HG03342 (cell line): Measurements from ENCODE around the gene LGALS3BP.
"Not testable (repeated sequence)": the region's sequence is repeated elsewhere in the genome, so short reads cannot be mapped to it uniquely, and the experiment has no call there.

Experiments
- ATAC-seq: cut with Tn5 transposase; IDR thresholded peaks from one replicate; pipeline ENCODE4 v1.9.1; 2021; ENCODE audit warnings: mild to moderate bottlenecking, moderate library complexity; ENCODE audit not compliant: unreplicated experiment

The LGALS3BP gene

DNA sequence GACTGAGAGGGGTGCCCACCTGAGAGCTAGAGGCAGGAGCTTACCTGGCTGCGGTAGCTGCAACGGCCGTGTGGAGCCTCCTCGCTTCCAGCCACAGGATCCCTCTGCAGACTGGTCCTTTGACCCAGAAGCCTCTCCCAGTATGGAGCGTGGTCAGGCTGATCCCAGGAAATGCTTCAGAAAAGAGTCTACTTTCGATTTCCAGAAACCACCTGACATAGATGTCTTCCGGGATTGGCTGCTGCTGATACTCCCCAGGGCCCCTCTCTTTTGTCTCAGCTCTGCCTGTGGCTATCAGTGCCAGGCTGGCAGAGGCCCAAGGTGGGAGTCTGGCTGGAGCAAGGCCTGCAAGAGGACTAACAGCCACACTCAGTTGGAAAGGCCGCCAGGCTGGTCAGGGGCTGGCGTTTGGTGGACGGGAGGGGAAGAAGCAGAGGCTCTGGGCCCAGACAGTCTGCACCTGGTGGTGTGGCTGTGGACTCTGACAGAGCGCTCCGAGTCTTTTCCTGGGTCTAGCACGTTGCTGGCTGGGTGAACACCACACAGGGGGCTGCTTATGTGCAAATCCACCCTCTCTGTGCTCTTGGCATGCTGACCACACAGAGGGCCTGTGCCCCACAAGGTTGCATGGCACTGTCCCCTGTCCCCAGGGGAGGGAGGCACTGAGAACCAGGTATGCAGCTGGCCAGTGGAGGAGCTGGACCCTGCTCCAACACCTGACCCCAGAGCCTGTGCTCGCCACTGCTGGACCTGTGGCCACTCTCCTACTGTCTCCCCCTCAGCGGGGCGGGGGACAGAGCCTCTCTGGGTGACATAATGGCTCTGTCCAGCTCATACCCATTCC, at the start of gene LGALS3BP:
LGALS3BP (minus strand) TSS at position 144 of the 844 bp plus-strand sequence. CDS start 2,732 bp downstream, outside the sequence.
- ATAC-seq = no peak

DNA sequence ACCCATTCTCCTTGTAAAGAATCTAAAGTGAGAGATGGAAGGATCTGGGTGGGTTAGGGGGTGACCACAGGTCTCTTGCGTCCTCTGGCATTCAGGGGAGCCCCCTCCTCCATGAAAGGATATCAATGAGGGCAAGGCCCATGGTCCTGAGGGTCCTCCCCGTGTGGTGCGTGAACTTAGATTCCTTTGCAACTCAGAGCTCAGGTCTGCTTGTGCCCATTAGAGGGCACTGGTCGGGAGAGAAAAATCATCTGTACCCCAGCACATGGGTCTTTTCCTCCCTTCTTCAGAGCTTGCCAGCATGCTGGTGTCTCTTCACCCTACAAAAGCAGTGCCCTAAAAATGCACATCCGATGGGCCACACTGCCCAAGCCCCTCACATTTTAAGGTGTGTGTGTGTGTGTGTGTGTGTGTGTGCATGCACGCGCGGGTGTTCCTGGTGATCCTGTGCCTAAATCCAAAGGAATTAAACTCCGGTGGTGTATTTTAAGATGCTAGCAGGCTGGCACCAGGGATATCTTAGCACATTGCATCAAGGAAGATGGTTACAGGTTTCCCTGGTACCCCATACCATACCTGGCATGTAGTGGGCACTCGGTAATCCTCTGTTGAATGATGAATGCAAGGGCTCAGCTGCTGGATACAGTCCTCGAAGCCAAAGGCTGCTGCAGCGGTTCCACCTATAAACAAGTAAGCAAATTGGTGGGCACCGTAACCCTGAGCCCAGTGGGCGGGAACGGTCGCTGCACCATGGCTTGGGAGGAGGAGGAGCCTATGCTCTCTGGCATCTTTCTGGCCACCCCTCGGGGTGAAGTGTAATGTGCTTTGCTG, 49.0 kb upstream of the LGALS3BP start:
- ATAC-seq = no peak

GRCh38 chr17:79027925-79028491, 48.3 kb upstream of the LGALS3BP start:
- no peak for ATAC-seq

GRCh38 chr17:79027274-79027924, 47.7 kb upstream of the LGALS3BP start:
- ATAC-seq = no peak

DNA sequence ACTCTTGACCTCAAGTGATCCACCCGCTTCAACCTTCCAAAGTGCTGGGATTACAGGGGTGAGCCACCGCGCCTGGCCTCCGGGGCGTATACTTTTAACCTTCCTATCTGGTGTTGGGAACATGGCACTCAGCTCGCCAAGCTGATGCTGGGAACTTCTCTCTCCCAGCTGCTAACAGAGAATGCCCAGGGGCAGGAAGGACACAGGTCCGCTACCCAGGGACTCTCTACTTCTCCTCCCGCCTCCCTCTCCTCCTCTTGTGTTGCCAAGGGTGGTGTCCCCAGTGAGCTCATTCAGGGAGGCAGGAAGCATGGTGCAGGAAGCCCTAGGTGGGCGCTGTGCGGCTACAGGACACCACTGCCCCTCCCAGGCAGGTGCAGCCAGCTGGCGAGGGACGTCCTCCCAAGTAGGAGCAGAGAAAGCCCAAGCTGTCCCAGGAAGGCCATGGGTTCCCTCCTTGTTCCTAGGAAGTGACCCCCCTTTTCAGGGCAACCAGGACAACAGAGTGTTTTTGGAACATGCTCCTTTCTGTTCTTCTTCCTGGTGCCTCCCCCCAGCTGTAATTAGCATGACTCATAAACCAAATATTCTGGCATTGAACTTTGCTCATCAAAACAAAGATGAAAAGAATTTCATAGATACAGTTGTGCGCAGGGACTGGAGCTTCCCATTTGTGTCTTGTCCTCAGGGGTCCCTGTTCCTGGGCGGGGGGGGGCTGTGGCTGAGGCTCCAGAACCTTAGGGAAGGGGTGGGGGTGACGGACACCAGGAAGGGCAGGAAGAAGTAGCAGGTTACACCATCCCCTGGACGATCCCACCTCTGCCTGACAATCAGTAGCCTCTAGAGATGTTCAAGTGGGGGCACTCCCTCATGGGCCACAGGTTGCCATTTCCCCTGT, 46.9 kb upstream of the LGALS3BP start:
- ATAC-seq = no peak

DNA sequence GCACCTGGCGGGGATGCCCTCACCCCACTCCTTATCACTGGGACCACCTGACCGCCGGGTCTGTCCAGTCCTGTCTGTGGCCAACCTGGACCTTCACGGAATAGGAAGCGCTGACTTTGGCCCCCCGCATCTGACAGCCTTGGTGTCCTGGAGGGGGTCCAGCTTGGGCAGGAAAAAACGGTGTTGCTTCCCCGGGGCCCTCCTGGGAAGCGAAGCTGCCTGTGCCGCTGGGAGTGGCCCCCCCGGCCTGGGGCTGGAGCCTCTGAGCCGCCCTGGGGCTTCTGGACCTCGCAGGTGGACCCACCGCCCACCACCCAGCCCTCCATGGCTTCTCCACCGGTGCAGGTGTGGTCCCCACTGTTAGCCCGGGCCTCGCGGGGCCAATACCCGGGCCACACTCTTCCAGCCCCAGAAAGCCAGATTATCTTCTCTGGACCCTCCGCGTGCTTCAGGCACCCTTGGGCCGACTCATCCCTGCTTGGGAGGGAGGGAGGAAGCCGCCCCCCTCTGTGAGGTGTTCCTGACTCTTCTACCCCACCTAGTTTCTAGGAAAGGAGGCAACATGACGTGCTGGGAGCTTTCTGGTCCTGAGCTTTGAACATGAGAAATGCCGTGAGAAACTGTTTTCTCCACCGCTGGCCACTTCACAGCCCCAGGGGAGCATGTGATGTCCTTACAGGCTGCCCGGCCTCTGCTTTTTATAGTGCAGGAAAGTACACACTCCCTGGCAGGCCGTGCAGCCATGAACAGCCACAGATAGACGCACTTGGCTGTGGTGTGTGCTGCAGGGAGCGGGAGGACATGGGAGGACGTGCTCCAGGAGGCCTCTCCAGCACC, 45.4 kb upstream of the LGALS3BP start:
- no peak for ATAC-seq

DNA sequence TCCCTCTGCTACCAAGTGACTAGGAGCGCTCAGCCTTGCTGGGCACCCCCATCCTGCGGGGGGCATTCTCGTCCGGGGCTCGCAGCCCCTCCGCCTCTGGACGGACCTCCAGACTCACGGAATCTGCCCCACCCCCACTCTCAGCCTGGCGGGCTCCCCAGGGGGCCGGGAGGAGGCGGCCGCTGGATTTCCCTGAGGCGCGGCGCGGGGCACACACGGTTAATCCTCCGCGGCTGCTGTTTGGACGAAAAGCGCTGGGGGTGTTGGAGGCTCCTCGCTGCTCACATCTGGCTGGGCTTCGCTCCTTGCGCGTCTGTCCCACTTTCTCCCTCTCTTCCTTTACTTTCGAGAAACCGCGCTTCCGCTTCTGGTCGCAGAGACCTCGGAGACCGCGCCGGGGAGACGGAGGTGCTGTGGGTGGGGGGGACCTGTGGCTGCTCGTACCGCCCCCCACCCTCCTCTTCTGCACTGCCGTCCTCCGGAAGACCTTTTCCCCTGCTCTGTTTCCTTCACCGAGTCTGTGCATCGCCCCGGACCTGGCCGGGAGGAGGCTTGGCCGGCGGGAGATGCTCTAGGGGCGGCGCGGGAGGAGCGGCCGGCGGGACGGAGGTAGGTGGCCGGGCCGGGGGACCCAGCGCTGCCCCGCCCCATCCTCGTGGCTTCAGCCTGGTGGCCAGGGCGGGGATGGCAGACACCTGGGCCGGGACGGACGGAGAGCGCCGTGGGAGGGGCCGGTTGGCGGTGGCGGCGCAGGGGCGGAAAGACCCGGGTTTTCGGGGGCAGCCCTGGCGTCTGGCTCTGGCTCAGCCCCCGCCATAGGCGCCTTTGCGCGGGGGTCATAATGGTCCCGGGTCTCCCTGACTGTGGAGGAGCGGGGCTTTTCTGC, 44.4 kb upstream of the LGALS3BP start, which contains the start of gene C1QTNF1:
C1QTNF1 (plus strand) TSS at position 284 of the 886 bp plus-strand sequence. CDS start 19,800 bp downstream, outside the sequence.
- no peak for ATAC-seq

DNA sequence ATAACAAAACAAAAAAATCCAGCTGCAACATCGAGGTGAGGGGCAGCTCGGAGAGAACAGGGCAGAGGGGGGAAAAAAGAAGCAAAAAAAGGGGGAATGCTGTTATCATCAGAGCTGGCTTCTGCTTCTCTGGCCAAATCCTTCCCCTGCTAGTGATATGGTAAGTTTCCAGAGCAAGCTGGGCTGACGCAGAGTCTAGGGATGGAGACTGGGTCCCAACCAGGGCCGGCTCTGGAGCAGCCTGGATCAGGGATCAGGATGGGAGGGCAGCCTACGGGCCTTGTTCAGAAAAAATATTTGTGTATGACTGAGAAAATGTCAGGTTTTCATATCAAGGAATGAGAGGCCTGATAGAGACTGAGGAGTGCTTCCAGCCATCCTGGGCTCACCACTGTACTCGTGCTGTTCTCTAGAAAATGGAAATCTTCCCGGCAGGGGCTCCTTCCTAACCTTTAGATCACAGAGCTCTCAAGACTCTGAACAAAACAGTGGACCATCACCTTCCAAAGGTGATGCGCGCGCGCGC, 43.5 kb upstream of the LGALS3BP start:
- no peak for ATAC-seq

DNA sequence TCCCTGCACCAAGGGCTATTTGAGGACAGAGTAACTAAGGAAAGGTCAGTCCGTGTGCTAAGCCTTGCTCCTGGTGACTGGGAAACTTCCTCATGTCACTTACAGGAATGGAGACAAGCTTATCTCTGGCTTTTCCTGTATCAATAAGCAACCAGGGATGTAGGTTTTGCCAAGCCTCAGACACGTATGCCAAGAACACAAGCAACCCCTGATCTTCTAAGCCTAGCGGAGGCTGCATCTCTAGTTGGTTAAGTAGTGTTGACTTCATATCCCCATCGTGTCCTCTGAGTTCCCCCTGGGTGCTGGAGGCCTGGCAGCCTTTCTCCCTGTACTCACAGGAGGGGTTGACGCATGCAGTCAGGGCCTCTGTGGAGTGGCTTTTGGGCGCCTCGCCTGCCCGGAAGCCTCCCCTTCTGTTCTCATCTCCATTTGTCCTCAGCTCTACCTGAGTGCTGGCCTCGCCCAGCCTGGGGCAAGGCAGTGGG, 42.8 kb upstream of the LGALS3BP start:
- no peak for ATAC-seq

- not testable (repeated sequence) for ATAC-seq
These were observed 42.2 kb upstream of the LGALS3BP start for GRCh38 chr17:79021929-79022328.

GRCh38 chr17:79020631-79021301, 41.0 kb upstream of the LGALS3BP start:
- no peak for ATAC-seq

- no peak for ATAC-seq
These were observed 40.2 kb upstream of the LGALS3BP start for GRCh38 chr17:79019632-79020584.

DNA sequence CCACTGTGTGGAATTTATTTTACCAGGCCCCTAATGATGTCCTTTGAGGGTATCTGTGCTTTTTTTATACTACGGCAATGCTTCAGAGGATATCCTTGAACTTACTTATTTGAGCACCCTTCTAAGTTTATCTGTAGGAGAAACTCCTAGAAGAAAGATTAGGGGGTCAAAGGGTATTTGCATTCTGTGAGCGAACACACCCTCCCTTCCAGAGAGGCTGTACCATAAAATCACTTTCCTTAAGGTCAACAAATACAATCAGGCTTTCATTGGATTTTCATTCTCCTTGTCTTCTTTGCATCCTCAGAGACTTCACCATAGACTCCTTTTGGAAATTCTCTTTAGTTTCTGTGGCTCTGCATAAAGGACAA, 39.5 kb upstream of the LGALS3BP start:
- no peak for ATAC-seq

DNA sequence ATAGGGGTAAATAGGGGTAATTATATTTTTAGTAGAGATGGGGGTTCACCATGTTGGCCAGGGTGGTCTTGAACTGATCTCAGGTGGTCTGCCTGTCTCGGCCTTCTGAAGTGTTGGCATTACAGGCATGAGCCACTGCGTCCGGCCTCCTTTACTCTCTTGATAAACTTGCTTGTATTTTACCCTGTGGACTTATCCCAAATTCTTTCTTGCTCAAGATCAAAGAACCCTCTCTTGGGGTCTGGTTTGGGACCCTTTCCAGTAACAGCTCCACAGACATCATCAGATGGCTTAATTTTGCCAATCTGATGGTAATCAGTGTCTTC, 38.6 kb upstream of the LGALS3BP start:
- no peak for ATAC-seq

DNA sequence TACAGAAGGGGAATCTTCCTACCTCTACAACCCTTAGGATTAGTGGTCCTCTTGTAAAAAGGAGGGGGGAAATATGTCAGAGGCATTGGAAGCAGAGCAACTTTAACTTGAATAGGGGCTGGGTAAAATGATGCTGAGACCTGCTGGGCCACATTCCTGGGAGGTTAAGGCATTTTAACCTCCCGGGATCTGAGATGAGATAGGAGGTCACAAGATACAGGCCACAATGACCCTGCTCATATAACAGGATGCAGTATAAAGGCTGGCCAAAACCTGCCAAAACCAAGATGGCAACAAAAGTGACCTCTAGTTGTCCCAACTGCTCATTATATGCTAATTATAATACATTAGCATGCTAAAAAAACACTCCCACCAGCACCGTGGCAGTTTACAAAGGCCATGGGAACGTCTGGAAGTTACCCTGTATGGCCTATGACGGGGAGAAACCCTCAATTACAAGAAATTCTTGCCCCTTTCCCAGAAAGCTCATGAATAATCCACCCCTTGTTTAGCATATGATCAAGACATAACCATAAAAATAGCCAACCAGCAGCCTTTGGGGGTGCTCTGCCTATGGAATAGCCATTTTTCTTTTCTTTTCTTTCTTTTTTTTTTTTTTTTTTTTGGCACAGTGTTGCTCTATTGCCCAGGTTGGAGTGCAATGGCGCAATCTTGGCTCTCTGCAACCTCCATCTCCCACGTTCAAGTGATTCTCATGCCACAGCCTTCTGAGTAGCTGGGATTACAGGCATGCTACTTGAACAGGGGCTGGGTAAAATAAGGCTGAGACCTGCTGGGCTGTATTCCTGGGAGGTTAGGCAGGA, 38.0 kb upstream of the LGALS3BP start:
- ATAC-seq = no peak
